ENCODE data around the gene TMEM176A.

Gene TMEM176A

GRCh38 chr7:150842716-150843115, 42.1 kb downstream of the TMEM176A start:
- Histone ChIP-seq H3K36me3 (ENCODE audit: insufficient read depth, low read length) (no peaks in the 10 kb centered on the region), H2AFZ (ENCODE audit: low read depth, low read length) (no peak overlapping the region), H3K4me3 (ENCODE audit: low read depth in 1 of 2, low read length in 2 of 2) (no peak overlapping the region), H3K9ac (ENCODE audit: low read depth, low read length) (no peak overlapping the region), H3K79me2 (ENCODE audit: insufficient read depth, low read length) (no peaks in the 10 kb centered on the region), H3K27ac (ENCODE audit: low read length) (no peak overlapping the region), H4K20me1 (ENCODE audit: insufficient read depth, low read length) (no peaks in the 10 kb centered on the region), H3K9me3 (ENCODE audit: insufficient read depth, low read length, severe bottlenecking) (no peaks in the 10 kb centered on the region), H3K27me3 (ENCODE audit: insufficient read depth, low read length, poor library complexity) (peaks cover 26% of the 10 kb centered on the region), H3K4me2 (ENCODE audit: insufficient read depth, low read length) (no peak overlapping the region), H3K4me1 (ENCODE audit: insufficient read depth, low read length) (no peaks in the 10 kb centered on the region)
- no peak for DNase-seq
- no peak for TF ChIP-seq EZH2 (IDR thresholded peaks at IDR 0.05; ENCODE audit: borderline replicate concordance, low read depth, low read length, severe bottlenecking)
- ATAC-seq (ENCODE audit: insufficient read depth, low read depth) = no peak

GRCh38 chr7:150845421-150845861, 44.9 kb downstream of the TMEM176A start:
- DNase-seq (no peak), ATAC-seq (ENCODE audit: insufficient read depth, low read depth) (no peak)
- H3K36me3 ChIP-seq (ENCODE audit: insufficient read depth, low read length) = no peaks in the 10 kb centered on the region
- no peaks in the 10 kb centered on the region for H3K79me2 ChIP-seq (ENCODE audit: insufficient read depth, low read length)
- no peaks in the 10 kb centered on the region for H3K4me1 ChIP-seq (ENCODE audit: insufficient read depth, low read length)
- H3K9ac ChIP-seq (ENCODE audit: low read depth, low read length) = no peak overlapping the region
- no peaks in the 10 kb centered on the region for H4K20me1 ChIP-seq (ENCODE audit: insufficient read depth, low read length)
- peaks cover 31% of the 10 kb centered on the region for H3K27me3 ChIP-seq (ENCODE audit: insufficient read depth, low read length, poor library complexity)
- no peak overlapping the region for H2AFZ ChIP-seq (ENCODE audit: low read depth, low read length)
- H3K4me3 ChIP-seq (ENCODE audit: low read depth in 1 of 2, low read length in 2 of 2) = no peak overlapping the region
- TF ChIP-seq CTCF (IDR thresholded peaks at IDR 0.05; ENCODE audit: borderline replicate concordance, extremely low read depth, low read length, poor library complexity, severe bottlenecking) (no peak), EZH2 (IDR thresholded peaks at IDR 0.05; ENCODE audit: borderline replicate concordance, low read depth, low read length, severe bottlenecking) (no peak)
- no peak overlapping the region for H3K27ac ChIP-seq (ENCODE audit: low read length)
- H3K9me3 ChIP-seq (ENCODE audit: insufficient read depth, low read length, severe bottlenecking) = no peaks in the 10 kb centered on the region
- H3K4me2 ChIP-seq (ENCODE audit: insufficient read depth, low read length) = no peak overlapping the region

GRCh38 chr7:150846291-150847115, 45.9 kb downstream of the TMEM176A start:
- ATAC-seq (ENCODE audit: insufficient read depth, low read depth) = no peak
- peaks cover 36% of the 10 kb centered on the region for H3K27me3 ChIP-seq (ENCODE audit: insufficient read depth, low read length, poor library complexity)
- no peak for TF ChIP-seq CTCF (IDR thresholded peaks at IDR 0.05; ENCODE audit: borderline replicate concordance, extremely low read depth, low read length, poor library complexity, severe bottlenecking)
- TF ChIP-seq EZH2 (IDR thresholded peaks at IDR 0.05; ENCODE audit: borderline replicate concordance, low read depth, low read length, severe bottlenecking) = no peak

DNA sequence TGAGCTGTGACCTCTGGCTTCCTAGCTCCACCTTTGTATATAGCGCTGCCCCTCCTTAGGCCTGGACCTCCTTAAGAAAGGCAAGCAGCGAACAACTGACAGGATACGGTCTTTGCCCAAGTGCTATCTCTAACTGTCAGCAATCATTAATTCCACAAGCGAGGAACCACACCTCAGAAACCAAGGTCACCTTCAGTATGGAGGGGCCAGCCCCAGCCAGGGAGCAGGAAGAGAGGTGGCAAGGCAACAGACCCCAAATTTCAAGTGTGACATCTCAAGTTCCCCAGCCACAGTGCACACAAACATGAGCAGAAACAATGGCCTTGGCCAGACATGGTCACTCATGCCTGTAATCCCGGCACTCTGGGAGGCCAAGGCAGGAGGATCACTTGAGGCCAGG, 47.0 kb downstream of the TMEM176A start:
- no peak for ATAC-seq (ENCODE audit: insufficient read depth, low read depth)
- H4K20me1 ChIP-seq (ENCODE audit: insufficient read depth, low read length) = no peaks in the 10 kb centered on the region
- H3K79me2 ChIP-seq (ENCODE audit: insufficient read depth, low read length) = no peaks in the 10 kb centered on the region
- no peaks in the 10 kb centered on the region for H3K36me3 ChIP-seq (ENCODE audit: insufficient read depth, low read length)
- no peak for DNase-seq
- H3K9me3 ChIP-seq (ENCODE audit: insufficient read depth, low read length, severe bottlenecking) = no peaks in the 10 kb centered on the region
- no peak overlapping the region for H3K9ac ChIP-seq (ENCODE audit: low read depth, low read length)
- H3K4me1 ChIP-seq (ENCODE audit: insufficient read depth, low read length) = no peaks in the 10 kb centered on the region
- no peak for TF ChIP-seq EZH2 (IDR thresholded peaks at IDR 0.05; ENCODE audit: borderline replicate concordance, low read depth, low read length, severe bottlenecking)
- H3K4me3 ChIP-seq (ENCODE audit: low read depth in 1 of 2, low read length in 2 of 2) = no peak overlapping the region
- H3K27me3 ChIP-seq (ENCODE audit: insufficient read depth, low read length, poor library complexity) = peaks cover 40% of the 10 kb centered on the region
- H2AFZ ChIP-seq (ENCODE audit: low read depth, low read length) = no peak overlapping the region
- H3K4me2 ChIP-seq (ENCODE audit: insufficient read depth, low read length) = no peak overlapping the region
- H3K27ac ChIP-seq (ENCODE audit: low read length) = no peak overlapping the region

More at GRCh38 chr7:150846291-150847115, 45.9 kb downstream of the TMEM176A start:
- Histone ChIP-seq H3K36me3 (ENCODE audit: insufficient read depth, low read length) (no peaks in the 10 kb centered on the region), H3K79me2 (ENCODE audit: insufficient read depth, low read length) (no peaks in the 10 kb centered on the region), H3K27ac (ENCODE audit: low read length) (no peak overlapping the region), H3K4me3 (ENCODE audit: low read depth in 1 of 2, low read length in 2 of 2) (no peak overlapping the region), H3K9me3 (ENCODE audit: insufficient read depth, low read length, severe bottlenecking) (no peaks in the 10 kb centered on the region), H4K20me1 (ENCODE audit: insufficient read depth, low read length) (no peaks in the 10 kb centered on the region), H3K4me1 (ENCODE audit: insufficient read depth, low read length) (no peaks in the 10 kb centered on the region), H3K4me2 (ENCODE audit: insufficient read depth, low read length) (no peak overlapping the region), H2AFZ (ENCODE audit: low read depth, low read length) (no peak overlapping the region), H3K9ac (ENCODE audit: low read depth, low read length) (no peak overlapping the region)
- DNase-seq = no peak

Data from DND-41 (cell line).